Smooth muscle cell (in vitro differentiated cells): ENCODE results near the gene TTLL11. TPM values are rescaled to one million over a fixed set of nuclear protein-coding genes. Genes with fewer than 3 reads are reported as not detected.

ENCODE experiments used
- DNase-seq: peaks from one replicate; lab custom pipeline; 2025; ENCODE audit not compliant: unreplicated experiment; lab: John Stamatoyannopoulos, UW
- H2AFZ ChIP-seq: fragments of 200-600 bp; sonication (generic); 2 replicates; pipeline ENCODE4 v1.6.0; 2016; ENCODE audit warnings: antibody characterized with exemption, low read depth, mild to moderate bottlenecking
- H3F3A ChIP-seq: fragments of 200-600 bp; sonication (generic); 2 replicates; pipeline ENCODE4 v1.6.0; 2017; ENCODE audit warnings: antibody characterized with exemption, low read depth
- H3K27ac ChIP-seq: fragments of 200-600 bp; sonication (generic); 2 replicates; pipeline ENCODE4 v1.5.1; 2016; ENCODE audit warnings: low read depth, mild to moderate bottlenecking
- H3K27me3 ChIP-seq: fragments of 200-600 bp; sonication (generic); 2 replicates; pipeline ENCODE4 v1.6.1; 2016; ENCODE audit warnings: low read depth, mild to moderate bottlenecking
- H3K36me3 ChIP-seq: fragments of 200-600 bp; sonication (generic); 2 replicates; pipeline ENCODE4 v1.5.1; 2016; ENCODE audit warnings: low read depth
- H3K4me1 ChIP-seq: fragments of 200-600 bp; sonication (generic); 2 replicates; pipeline ENCODE4 v1.5.1; 2016; ENCODE audit warnings: low read depth
- H3K4me2 ChIP-seq: fragments of 200-600 bp; sonication (generic); 2 replicates; pipeline ENCODE4 v1.6.0; 2016; ENCODE audit warnings: mild to moderate bottlenecking
- H3K4me3 ChIP-seq: fragments of 200-600 bp; sonication (generic); 2 replicates; pipeline ENCODE4 v1.5.1; 2016; ENCODE audit warnings: mild to moderate bottlenecking
- H3K79me2 ChIP-seq: fragments of 200-600 bp; sonication (generic); 2 replicates; pipeline ENCODE4 v1.6.0; 2016; ENCODE audit warnings: low read depth, mild to moderate bottlenecking
- H3K9ac ChIP-seq: fragments of 200-600 bp; sonication (generic); 2 replicates; pipeline ENCODE4 v1.6.0; 2016; ENCODE audit warnings: low read depth
- H3K9me3 ChIP-seq: fragments of 200-600 bp; sonication (generic); replicated peaks from 2 replicates; pipeline ENCODE4 v1.5.1; 2016; ENCODE audit warnings: low read depth
- H4K20me1 ChIP-seq: fragments of 200-600 bp; sonication (generic); 2 replicates; pipeline ENCODE4 v1.6.0; 2016; ENCODE audit warnings: low read depth
- CTCF ChIP-seq: fragments of 200-600 bp; sonication (generic); IDR thresholded peaks from 2 replicates; pipeline ENCODE4 v1.5.1; 2017; ENCODE audit warnings: borderline replicate concordance, mild to moderate bottlenecking, antibody characterized with exemption; ENCODE audit not compliant: insufficient read depth, poor library complexity, severe bottlenecking
- WGBS: methylation state at CpG from one replicate; pipeline ENCODE4 v1.1.7; 2016; ENCODE audit warnings: low lambda C conversion rate; 5-methylcytosine and 5-hydroxymethylcytosine counted together
- polyA plus RNA-seq: library from polyadenylated mRNA; unstranded; fragments of >200 nt; fragmentation: Nextera tagmentation; extraction: Ambion mirVana; gene quantifications from 2 replicates; pipeline ENCODE4 v1.2.1, GENCODE V29; 2016
- total RNA-seq: library from RNA; depleted of rRNA; stranded (reverse); fragments of >200 nt; gene quantifications from 2 replicates; pipeline ENCODE4 v1.2.3, GENCODE V29; 2014

TTLL11 gene
- total and polyA plus RNA-seq, 2 experiments from 2014 or later = 2.6 to 3.7 TPM

- Histone ChIP-seq H3K4me3 (no peak overlapping the region), H3F3A (no peaks in the 10 kb centered on the region), H3K9me3 (no peaks in the 10 kb centered on the region), H3K27ac (no peak overlapping the region), H3K4me2 (no peak overlapping the region), H3K79me2 (peaks cover 7% of the 10 kb centered on the region), H3K9ac (no peak overlapping the region), H3K36me3 (no peaks in the 10 kb centered on the region), H4K20me1 (peaks cover 5% of the 10 kb centered on the region), H2AFZ (no peak overlapping the region), H3K27me3 (no peaks in the 10 kb centered on the region), H3K4me1 (peaks cover 6% of the 10 kb centered on the region)
- WGBS = 84% methylated on average over 4 of the region's 4 CpGs
- no peak for DNase-seq
- TF ChIP-seq CTCF = no peak
Measured at GRCh38 chr9:122096620-122097415, 3.7 kb upstream of the TTLL11 start.

GRCh38 chr9:122095010-122095767 is 2.1 kb upstream of the TTLL11 start:
- H3K9ac ChIP-seq = no peak overlapping the region
- peaks cover 6% of the 10 kb centered on the region for H3K4me1 ChIP-seq
- H3K27ac ChIP-seq = no peak overlapping the region
- WGBS = 28% methylated on average over 14 of the region's 14 CpGs
- no peak overlapping the region for H3K4me3 ChIP-seq
- H3K27me3 ChIP-seq = no peaks in the 10 kb centered on the region
- H3K36me3 ChIP-seq = no peaks in the 10 kb centered on the region
- no peak overlapping the region for H3K4me2 ChIP-seq
- H3F3A ChIP-seq = no peaks in the 10 kb centered on the region
- DNase-seq = peak; percentile 7
- TF ChIP-seq CTCF = peak; percentile 63
- H2AFZ ChIP-seq = no peak overlapping the region
- peaks cover 13% of the 10 kb centered on the region for H3K79me2 ChIP-seq
- peaks cover 8% of the 10 kb centered on the region for H4K20me1 ChIP-seq
- no peaks in the 10 kb centered on the region for H3K9me3 ChIP-seq

- Histone ChIP-seq H3K4me2 (peak overlapping the region; percentile 90), H2AFZ (peak overlapping the region; percentile 80), H3K9me3 (no peaks in the 10 kb centered on the region), H4K20me1 (peaks cover 26% of the 10 kb centered on the region), H3K27me3 (no peaks in the 10 kb centered on the region), H3K79me2 (peaks cover 13% of the 10 kb centered on the region), H3K4me3 (peak overlapping the region; percentile 85), H3K4me1 (peaks cover 6% of the 10 kb centered on the region), H3K27ac (no peak overlapping the region), H3K36me3 (no peaks in the 10 kb centered on the region), H3K9ac (peak overlapping the region; percentile 2), H3F3A (no peaks in the 10 kb centered on the region)
- TF ChIP-seq CTCF = no peak
- DNase-seq = no peak
- WGBS = 74% methylated on average over 11 of the region's 11 CpGs
Measured at GRCh38 chr9:122091682-122092592, 1.2 kb downstream of the TTLL11 start.
